Measurements from ENCODE around the gene ATP4B. TPM values are rescaled to one million over a fixed set of nuclear protein-coding genes. Genes with fewer than 3 reads are reported as not detected.

ATP4B gene
- total and polyA plus RNA-seq, 2 of the 8 experiments (the other 6 are each of a cell fraction or from before 2014, with no cell fraction given) = 0.05 TPM; not detected in 1

DNA sequence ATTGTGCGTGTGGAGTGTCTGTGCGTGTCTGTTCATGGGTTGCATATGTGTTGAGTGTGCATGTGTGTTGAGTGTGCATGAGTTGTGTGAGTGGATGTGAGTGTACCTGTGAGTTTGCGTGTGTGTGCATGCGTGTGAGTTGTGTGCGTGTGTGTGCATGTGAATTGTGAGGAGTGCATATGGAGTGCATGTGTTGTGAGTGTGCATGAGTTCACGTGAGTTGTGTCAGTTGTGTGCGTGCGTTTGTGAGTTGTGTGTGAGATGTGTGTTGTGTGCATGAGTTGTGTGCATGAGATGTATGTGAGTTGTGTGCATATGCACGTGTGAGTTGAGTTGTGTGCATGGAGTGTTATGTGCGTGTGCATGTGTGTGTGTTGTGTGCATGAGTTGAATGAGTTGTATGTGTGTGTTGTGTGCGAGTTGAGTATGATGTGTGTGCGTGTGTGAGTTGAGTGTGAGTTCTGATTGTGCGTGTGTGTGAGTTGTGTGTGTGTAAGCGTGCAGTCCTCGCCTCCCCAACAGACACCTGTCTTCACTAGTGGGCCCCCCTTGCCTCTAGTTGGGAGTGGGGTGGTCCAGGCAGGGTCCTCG lies 44.1 kb downstream of the ATP4B start (continued):
- TF ChIP-seq, protein P1, sequence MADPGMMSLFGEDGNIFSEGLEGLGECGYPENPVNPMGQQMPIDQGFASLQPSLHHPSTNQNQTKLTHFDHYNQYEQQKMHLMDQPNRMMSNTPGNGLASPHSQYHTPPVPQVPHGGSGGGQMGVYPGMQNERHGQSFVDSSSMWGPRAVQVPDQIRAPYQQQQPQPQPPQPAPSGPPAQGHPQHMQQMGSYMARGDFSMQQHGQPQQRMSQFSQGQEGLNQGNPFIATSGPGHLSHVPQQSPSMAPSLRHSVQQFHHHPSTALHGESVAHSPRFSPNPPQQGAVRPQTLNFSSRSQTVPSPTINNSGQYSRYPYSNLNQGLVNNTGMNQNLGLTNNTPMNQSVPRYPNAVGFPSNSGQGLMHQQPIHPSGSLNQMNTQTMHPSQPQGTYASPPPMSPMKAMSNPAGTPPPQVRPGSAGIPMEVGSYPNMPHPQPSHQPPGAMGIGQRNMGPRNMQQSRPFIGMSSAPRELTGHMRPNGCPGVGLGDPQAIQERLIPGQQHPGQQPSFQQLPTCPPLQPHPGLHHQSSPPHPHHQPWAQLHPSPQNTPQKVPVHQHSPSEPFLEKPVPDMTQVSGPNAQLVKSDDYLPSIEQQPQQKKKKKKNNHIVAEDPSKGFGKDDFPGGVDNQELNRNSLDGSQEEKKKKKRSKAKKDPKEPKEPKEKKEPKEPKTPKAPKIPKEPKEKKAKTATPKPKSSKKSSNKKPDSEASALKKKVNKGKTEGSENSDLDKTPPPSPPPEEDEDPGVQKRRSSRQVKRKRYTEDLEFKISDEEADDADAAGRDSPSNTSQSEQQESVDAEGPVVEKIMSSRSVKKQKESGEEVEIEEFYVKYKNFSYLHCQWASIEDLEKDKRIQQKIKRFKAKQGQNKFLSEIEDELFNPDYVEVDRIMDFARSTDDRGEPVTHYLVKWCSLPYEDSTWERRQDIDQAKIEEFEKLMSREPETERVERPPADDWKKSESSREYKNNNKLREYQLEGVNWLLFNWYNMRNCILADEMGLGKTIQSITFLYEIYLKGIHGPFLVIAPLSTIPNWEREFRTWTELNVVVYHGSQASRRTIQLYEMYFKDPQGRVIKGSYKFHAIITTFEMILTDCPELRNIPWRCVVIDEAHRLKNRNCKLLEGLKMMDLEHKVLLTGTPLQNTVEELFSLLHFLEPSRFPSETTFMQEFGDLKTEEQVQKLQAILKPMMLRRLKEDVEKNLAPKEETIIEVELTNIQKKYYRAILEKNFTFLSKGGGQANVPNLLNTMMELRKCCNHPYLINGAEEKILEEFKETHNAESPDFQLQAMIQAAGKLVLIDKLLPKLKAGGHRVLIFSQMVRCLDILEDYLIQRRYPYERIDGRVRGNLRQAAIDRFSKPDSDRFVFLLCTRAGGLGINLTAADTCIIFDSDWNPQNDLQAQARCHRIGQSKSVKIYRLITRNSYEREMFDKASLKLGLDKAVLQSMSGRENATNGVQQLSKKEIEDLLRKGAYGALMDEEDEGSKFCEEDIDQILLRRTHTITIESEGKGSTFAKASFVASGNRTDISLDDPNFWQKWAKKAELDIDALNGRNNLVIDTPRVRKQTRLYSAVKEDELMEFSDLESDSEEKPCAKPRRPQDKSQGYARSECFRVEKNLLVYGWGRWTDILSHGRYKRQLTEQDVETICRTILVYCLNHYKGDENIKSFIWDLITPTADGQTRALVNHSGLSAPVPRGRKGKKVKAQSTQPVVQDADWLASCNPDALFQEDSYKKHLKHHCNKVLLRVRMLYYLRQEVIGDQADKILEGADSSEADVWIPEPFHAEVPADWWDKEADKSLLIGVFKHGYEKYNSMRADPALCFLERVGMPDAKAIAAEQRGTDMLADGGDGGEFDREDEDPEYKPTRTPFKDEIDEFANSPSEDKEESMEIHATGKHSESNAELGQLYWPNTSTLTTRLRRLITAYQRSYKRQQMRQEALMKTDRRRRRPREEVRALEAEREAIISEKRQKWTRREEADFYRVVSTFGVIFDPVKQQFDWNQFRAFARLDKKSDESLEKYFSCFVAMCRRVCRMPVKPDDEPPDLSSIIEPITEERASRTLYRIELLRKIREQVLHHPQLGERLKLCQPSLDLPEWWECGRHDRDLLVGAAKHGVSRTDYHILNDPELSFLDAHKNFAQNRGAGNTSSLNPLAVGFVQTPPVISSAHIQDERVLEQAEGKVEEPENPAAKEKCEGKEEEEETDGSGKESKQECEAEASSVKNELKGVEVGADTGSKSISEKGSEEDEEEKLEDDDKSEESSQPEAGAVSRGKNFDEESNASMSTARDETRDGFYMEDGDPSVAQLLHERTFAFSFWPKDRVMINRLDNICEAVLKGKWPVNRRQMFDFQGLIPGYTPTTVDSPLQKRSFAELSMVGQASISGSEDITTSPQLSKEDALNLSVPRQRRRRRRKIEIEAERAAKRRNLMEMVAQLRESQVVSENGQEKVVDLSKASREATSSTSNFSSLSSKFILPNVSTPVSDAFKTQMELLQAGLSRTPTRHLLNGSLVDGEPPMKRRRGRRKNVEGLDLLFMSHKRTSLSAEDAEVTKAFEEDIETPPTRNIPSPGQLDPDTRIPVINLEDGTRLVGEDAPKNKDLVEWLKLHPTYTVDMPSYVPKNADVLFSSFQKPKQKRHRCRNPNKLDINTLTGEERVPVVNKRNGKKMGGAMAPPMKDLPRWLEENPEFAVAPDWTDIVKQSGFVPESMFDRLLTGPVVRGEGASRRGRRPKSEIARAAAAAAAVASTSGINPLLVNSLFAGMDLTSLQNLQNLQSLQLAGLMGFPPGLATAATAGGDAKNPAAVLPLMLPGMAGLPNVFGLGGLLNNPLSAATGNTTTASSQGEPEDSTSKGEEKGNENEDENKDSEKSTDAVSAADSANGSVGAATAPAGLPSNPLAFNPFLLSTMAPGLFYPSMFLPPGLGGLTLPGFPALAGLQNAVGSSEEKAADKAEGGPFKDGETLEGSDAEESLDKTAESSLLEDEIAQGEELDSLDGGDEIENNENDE (IDR thresholded peaks at IDR 0.05; ENCODE audit: insufficient replicate concordance, low read length) = no peak
- no peak for TF ChIP-seq EGR1 (IDR thresholded peaks at IDR 0.05; ENCODE audit: borderline replicate concordance, low read depth, low read length)
- no peak for TF ChIP-seq POLR2AphosphoS5 (IDR thresholded peaks at IDR 0.05; ENCODE audit: low read depth, low read length)
- no peak for TF ChIP-seq CBX5 (IDR thresholded peaks at IDR 0.05; ENCODE audit: low read depth, low read length)
- no peak for TF ChIP-seq JUND (IDR thresholded peaks at IDR 0.05; ENCODE audit: low read length)
- no peak for TF ChIP-seq GABPA (IDR thresholded peaks at IDR 0.05; ENCODE audit: borderline replicate concordance, insufficient read depth, low read length)
- no peak for TF ChIP-seq TAF7 (optimal IDR thresholded peaks at IDR 0.05; ENCODE audit: borderline replicate concordance, low read depth, low read length)
- no peak for TF ChIP-seq CBX8 (IDR thresholded peaks at IDR 0.05; ENCODE audit: borderline replicate concordance, low read depth, low read length)
- no peak for TF ChIP-seq RXRA (IDR thresholded peaks at IDR 0.05; ENCODE audit: insufficient read depth, low read depth, low read length)

Data from H1 (cell line).